HG03139 (cell line): ENCODE results near the gene CHST11.
A peak's percentile ranks its signal among the peaks of the same experiment; 100 is the strongest.

Experiments
- ATAC-seq: cut with Tn5 transposase; IDR thresholded peaks from one replicate; pipeline ENCODE4 v1.9.1; 2021; ENCODE audit not compliant: unreplicated experiment

The CHST11 gene

GRCh38 chr12:104669851-104670337 lies 213.1 kb downstream of the CHST11 start:
- peak; percentile 61 for ATAC-seq

DNA sequence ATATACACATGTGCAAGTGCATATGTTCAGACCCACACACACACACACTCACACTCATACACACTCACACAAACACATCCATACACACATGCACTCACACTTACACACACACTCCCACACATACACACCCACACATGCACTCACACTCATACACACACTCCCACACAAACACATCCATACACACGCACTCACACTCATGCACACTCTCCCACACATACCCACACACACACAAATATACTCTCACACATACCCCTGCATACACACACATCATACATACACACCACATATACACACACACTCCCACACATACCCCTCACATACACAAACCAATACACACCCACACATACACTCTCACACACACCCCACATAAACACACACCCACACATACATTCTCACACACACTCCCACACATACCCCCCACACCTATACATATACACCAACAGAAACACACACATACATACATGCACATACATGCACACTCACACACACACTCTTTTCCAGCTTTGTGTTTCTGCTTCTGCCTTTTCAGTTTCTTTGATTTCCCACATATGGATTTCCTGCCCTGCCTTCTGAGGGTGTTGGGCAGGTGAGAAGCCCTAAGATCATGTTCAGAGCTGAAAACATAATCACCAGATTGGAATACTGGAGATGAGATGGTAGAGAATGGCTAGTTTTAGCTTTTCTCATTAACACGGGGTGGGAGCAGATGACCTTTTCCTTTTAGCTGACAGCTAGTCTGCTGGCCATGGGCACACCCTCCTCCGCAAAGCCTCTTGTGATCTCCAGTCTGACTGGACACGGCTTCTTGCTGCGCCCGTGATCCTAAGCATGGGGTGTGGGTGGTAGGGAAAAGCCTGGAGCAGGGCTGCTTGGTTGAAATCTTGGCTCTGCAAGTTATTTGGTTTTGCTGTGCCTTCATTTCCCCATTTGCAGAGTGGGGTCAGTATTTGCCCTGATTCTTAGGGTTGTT lies 214.0 kb downstream of the CHST11 start:
- peak; percentile 1 for ATAC-seq

DNA sequence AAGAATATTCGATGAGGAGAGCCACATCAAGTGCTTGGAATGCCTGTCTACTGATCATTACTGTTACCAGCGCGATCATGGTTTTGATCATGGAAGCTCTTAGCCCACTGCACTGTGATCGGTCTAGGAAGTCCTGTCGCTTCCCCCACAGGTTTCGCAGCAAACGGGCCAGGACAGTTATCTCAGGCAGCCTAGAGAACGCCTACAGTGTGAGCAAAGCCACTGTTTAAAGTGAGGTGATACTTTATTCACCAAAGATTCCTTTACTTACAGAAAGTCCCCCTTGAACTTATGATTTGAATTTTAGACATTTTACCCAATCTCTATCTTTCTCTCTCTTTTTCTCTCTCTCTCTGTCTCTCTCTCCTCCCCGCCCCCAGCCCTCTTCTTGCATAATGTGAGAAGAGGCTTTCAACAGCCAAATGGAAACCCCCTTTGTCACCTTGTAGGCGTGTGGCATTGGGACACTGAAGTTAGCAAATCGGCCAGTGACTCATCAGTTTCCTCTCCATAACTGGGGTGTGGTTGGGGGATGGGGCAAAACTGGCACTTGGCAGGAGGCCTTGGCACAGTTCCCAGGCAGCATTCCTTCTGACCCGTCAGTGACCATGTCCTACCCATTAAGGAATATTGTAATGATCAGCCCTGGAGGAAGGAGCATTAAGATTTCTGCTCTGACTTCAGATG lies 214.8 kb downstream of the CHST11 start:
- ATAC-seq = peak; percentile 46

GRCh38 chr12:104672096-104672445 lies 215.3 kb downstream of the CHST11 start:
- no peak for ATAC-seq

- ATAC-seq = no peak
These were observed 215.9 kb downstream of the CHST11 start for GRCh38 chr12:104672501-104673265.

DNA sequence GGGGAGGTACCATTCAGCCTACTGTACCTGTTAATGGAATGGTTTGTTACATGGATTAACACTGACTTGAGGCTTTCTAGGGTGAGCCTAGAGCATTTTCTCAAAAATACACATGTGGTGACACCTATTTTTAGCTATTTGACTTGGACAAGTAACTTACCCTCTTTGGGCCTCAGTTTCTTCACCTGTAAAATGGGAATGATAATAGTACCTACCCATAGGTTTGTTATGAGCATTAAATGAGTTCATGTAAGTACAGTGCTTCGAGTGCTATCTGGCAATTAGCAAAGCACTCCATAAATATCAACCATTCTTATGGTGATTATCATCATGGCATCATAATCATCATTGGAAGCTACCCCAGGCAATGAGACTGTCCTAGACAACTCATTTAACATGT lies 216.5 kb downstream of the CHST11 start:
- no peak for ATAC-seq

DNA sequence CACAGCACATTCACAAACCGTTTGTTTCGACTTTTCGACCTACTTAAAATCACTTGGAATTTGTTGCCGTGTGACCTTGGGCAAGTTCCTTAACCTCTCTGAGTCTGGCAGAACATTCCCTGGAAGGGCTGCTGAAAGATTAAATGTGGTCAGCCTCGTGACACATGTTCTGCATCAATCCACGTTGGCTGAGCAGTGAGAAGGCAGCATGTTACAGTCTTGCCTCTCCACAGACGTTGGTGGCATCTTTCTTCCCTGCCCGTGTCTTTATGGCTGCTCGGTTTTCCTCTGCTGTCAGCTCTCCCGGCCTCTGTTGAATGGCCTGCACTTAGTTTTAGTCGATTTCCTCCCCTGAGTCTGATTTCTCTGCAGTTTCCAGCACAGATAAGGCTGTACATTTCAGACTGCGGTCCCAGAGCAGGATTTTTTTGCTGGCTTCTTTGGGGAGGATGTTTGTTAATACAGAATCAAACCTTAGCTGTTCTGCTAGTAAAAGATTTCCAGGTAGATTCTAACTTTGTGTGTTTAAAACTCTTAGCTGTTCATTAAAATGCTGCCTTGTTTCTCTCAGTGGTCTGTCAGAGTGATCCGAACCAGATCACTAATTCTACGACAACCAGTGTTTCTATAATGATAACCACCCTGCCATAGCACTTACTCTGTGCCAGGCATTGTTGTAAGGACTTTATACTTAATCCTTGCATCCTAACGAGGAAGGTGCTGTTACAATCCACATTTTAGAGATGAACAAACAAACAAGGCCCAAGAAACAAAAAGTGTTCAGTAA lies 217.1 kb downstream of the CHST11 start:
- ATAC-seq = no peak

DNA sequence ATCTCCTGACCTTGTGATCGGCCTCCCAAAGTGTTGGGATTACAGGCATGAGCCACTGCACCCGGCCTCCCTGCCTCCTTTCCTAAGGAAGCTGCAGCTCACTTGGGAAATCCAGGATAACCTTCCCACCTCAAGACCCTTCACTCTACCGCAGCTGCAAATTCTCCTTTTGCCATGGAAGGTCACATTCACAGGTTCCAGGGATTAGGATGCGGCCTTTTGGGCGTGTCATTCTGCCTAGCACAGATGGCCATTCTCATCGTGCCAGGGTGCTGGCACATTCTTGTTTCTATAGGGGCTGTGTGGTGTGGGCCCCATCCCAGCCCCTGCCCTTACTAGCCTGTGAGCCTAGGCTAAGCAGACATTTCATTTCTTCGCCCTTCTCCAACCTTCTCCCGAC lies 219.9 kb downstream of the CHST11 start:
- ATAC-seq = no peak

DNA sequence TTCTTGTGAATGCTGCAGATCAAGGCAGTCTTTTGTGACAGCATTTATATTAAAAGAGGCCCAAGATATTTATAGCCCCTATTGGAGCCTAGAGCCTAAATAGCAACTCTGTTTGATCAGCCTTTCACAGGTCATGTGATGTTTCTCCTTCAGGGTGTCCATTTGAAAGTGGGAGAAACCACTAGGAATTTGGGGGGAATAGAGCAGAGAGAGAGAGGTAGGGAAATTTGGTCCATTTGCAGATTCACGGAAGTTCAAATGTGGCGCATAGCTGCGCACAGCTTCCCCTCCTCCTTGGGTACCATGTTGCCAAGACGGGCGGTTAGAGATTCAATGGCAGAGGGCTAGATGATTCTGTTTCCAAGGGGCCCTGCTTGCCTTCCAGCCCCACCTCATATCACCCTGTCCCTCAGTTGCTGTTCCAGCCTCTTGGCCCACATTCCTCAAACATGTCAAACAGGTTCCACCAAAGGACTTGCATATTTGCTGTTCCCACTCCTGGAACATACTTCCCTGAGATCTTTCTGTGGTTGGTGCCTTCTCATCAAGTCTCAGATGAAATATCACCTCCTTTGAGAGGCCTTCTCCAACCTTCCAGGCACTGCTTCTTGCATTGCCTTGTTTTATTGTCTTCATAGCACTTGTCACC lies 220.8 kb downstream of the CHST11 start:
- ATAC-seq = no peak

DNA sequence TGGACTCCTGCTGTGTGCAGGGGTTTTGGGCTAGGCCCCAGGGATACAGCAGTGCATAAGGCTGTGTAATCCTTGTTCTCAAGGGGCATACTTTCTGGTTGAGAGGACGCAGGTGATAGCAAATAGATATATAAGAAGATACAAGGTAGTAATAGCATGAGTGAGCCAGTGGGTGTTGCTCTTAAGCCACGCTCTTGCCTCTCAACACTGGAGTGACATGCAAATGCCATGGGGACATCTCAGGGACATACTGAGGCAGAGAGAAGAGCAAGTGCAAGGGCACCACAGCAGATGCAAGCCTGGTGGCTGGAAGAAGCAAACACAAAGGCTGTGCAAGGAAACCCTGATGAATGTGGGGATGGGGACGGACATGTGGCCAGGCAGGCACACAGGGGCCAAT lies 223.3 kb downstream of the CHST11 start:
- ATAC-seq = no peak

DNA sequence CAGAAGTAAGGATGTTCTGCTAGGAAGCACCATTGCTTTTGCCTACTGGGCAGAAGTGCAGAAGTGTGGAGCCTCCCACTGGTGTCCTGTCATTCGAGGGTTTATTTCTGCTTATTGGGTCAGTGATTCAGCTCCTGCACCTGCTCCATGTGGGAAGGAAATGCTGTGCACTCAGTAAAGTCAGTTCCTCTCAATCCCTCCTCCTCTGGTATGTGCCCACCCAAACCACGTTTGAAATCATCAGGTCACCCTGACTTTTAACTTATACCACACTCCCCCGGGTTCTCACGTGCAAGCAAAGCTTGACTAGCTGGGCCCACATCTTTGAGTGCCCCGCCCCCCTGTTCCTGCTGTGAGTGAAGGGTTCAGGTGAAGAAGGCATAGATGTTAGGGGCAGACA lies 223.7 kb downstream of the CHST11 start:
- ATAC-seq = no peak

DNA sequence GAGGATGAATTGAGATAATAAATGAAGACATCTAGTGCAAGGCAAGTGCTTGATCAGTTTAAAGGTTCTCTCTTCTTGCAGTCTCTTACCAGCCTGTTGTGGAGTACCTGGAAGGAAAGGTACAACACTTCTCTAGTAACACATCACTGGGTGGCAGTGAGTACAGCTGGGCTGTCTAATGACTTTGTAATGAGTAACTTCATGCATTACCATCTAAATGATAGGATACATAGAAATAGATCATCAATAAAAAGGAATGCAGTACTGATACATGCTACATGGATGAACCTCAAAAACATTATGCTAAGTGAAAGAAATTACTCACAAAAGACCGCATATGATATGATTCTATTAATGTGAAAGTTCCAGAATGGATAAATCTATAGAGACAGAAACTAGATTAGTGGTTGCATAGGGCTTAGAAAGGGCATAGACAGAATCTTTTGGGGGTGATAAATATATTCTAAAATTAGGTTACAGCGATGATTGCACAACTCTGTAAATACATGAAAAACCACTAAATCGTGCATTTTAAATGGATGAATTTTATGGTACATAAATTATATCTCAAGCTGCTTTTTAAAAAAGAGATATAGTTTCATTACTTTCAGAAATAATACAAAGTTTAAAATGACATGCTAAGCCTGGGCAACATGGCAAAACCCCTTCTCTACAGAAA lies 224.4 kb downstream of the CHST11 start:
- ATAC-seq = no peak

DNA sequence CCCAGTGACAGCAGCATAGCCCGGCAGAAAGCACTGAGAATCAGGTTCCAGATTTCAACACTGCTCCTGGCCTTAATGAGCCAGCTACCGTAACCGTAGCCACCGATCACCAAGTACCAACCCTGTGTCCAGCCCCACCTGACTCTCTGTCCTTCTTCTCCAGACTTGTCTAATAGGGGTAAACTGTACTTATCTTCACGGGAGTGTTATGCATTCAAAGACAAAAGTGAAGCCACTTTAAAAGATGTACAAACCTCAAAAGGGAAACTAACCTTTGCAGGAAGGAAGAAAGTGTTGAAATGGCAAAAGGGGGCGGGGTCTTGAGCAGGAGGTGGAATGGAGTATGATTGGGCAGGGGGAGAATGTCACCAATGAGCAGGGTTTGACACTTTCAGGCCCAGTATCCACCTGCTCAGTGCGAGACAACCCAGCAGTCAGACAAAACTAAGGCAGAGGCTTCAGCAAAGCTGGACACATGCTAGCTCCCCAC lies 226.1 kb downstream of the CHST11 start:
- ATAC-seq = peak; percentile 60

DNA sequence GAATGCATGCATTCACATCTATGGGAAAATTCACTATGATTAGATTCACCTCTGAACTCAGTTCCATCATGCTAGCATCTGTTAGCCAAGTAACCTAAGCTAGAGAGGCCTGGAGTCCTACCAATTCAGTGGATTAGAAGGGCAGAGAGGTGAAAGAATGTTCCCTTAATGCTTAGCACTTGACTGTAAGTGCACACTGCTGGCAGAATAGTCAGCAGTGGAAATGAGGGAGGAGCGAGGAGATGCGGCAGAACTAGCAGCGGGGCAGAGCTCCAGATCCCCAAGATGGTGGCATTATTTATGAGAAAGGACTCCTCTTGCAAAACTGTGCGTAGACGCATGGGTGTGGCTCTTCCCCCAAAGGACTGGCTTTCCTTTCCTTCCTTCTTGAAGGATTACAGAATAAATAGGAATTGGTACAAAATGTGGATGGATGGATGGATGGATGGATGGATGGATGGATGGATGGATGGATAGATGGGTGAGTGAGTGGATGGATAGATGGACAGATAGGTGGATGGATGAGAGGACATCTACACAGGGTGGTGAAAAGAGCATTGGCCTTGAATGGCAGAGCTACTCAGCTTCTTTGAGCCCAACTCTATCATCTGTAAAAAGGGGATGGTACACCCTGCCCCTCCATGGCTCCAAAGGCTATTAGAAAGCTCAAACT lies 227.2 kb downstream of the CHST11 start:
- ATAC-seq = no peak

- ATAC-seq = no peak
These were observed 228.1 kb downstream of the CHST11 start for GRCh38 chr12:104684884-104685283.

GRCh38 chr12:104685366-104685765 lies 228.6 kb downstream of the CHST11 start:
- no peak for ATAC-seq

DNA sequence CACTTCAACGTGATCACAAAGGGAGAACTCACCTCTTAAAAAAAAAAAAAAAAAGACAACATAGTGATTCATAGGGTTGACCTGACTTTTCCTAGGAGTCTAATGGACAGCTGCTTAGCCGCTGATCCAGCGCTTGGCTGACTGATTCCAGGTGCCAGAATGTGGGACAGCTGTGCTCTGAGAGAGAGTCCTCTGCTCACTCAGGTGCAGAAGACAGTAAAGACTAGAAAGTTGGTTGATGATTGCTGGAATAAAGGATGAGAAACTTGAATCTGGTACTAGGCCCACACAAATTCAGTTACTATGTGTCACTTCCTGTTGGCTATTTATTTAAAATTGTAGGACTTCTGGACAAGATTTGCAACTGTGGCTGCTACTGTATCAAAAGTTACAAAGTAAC lies 229.4 kb downstream of the CHST11 start:
- no peak for ATAC-seq

DNA sequence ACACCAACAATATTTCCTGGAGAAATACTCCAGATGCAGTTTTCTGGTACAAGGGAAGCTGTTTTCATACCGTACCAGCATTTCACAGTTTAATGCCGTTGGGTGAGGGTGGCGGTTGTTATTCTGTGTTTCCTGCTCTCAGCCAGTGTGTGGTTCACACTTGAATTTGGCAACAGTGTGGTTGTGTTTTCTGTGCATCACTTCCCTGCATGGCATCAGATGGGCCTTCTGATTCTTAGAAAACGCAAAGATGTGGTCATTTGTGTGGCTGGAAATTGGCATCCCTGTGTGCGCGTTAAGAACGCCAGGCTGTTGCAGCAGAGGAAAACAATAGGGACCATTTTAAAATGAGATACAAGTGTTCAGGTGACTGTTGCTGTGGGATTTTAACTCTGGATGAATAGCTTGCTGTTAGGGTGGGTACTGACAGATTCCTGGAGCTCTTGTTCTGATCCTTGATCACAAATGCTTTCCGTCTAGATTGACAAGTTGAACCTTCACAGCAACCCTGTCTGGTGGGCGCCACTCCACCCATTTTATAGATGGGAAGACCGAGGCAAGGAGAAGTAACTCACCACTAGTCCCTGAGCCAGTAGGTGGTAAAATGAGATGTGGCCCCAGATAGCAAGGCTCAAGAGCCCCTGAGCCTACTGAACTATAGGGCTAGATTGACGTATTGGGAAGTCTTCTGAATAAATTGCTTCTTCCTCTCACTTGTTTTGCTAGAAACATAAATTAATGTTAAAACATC lies 231.2 kb downstream of the CHST11 start:
- ATAC-seq = no peak
